DND-41 (cell line): Measurements from ENCODE around the gene ZNF79.

Source experiments
- CTCF ChIP-seq: IDR thresholded peaks from 2 replicates; pipeline ENCODE4 v1.5.1; 2012; ENCODE audit warnings: borderline replicate concordance, low read length, moderate library complexity, mild to moderate bottlenecking; ENCODE audit not compliant: poor library complexity, severe bottlenecking; ENCODE audit errors: extremely low read depth
- EZH2 ChIP-seq: IDR thresholded peaks from 3 replicates; pipeline ENCODE4 v1.6.1; 2012; ENCODE audit warnings: borderline replicate concordance, low read depth, mild to moderate bottlenecking, moderate library complexity, low read length, inconsistent platforms; ENCODE audit not compliant: severe bottlenecking

DNA sequence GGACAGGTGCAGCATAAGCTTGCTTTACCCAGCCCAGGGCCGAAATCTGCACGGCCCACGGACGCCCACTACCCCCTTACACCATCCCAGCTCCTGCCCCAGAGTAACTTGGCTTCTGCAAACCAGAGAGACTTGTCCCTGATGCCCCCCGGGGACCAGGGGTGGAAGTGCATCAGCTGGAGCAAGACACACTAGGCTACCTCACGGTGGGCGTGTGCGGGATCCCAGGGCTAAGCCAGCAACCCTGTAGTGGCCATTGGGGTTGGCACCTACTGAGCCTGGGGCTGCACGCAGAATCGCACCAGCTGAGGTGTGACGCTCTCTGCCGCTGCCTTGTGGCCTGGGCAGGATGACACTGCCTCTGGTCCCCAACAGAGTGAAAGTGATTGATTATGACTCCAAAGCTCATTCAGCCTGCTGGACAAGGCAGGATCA lies 6.1 kb upstream of the ZNF79 start:
- peak; percentile 67 for TF ChIP-seq CTCF
- no peak for TF ChIP-seq EZH2
